ENCODE measurements around the gene FAM210A. TPM values are rescaled to one million over a fixed set of nuclear protein-coding genes. Genes with fewer than 3 reads are reported as not detected.

The FAM210A gene
- total RNA-seq, 2 donors from 2014 or later, result 5.4 to 6.6 TPM

GRCh38 chr18:13617826-13618515 is 108.4 kb downstream of the FAM210A start:
- TF ChIP-seq, protein P1, sequence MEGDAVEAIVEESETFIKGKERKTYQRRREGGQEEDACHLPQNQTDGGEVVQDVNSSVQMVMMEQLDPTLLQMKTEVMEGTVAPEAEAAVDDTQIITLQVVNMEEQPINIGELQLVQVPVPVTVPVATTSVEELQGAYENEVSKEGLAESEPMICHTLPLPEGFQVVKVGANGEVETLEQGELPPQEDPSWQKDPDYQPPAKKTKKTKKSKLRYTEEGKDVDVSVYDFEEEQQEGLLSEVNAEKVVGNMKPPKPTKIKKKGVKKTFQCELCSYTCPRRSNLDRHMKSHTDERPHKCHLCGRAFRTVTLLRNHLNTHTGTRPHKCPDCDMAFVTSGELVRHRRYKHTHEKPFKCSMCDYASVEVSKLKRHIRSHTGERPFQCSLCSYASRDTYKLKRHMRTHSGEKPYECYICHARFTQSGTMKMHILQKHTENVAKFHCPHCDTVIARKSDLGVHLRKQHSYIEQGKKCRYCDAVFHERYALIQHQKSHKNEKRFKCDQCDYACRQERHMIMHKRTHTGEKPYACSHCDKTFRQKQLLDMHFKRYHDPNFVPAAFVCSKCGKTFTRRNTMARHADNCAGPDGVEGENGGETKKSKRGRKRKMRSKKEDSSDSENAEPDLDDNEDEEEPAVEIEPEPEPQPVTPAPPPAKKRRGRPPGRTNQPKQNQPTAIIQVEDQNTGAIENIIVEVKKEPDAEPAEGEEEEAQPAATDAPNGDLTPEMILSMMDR (IDR thresholded peaks at IDR 0.05), result no peak
- TF ChIP-seq POLR2A (IDR thresholded peaks at IDR 0.05), result no peak
- 75 to 79% methylated on average over 9 of the region's 9 CpGs for WGBS, 2 donors
- H3K27ac ChIP-seq, result no peak overlapping the region
- intact Hi-C loops (cut with DNase I), result no loop called here
- H3K36me3 ChIP-seq (replicated peaks in 1 of 2; ENCODE audit: insufficient read depth in 1 of 2, low read depth in 2 of 2), result no peaks in the 10 kb centered on the region
- no peaks in the 10 kb centered on the region for H3K9me3 ChIP-seq
- no peak for DNase-seq
- no peaks in the 10 kb centered on the region for H3K27me3 ChIP-seq
- no peaks in the 10 kb centered on the region for H3K4me1 ChIP-seq
- no peak overlapping the region for H3K4me3 ChIP-seq
- ATAC-seq, result no peak

DNA sequence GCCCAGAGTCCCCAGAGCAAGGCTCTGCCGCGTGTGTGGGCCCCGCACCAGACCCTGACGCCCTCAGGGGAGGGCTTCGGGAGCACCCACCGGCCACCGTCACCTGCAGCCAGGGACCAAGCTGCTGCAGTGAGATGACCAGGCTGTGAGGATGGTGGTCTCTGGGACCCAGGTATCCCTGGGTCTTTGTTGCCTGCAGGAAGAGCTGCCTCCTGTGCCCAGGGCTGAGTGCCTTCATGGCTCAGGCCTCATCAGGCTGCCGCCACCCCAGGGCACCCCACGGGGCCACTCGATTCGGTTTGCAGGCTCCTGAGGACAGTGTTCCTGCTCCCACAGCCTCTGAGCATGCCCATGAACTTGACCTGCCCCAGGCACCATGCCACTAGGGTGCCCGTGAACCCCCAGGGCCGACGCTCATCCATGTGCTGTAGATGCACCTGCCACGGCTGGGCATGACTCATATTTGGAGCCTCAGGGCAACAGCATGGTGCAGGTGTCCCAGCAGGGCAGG is 109.8 kb downstream of the FAM210A start:
- DNase-seq, result no peak
- H3K36me3 ChIP-seq (replicated peaks in 1 of 2; ENCODE audit: insufficient read depth in 1 of 2, low read depth in 2 of 2), result no peaks in the 10 kb centered on the region

DNA sequence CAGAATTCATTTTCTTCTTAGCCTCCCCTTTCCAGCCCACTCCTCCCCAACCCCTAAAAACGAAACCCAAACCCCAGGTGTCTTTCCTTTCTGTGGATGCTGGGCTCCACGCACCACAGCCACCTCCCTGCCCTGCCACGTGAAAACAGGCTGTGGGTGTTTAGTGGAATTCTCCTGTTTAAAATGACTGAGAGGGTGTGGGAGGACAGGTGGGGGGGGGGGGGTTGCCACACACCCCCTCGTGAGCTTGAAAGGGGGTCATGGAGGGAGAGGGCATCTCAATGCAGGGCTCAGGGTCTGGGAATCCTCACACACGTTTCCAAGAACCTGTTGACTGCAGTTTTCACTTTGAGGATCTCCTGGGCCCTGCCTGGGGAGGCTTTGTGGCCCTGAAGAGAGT is 110.3 kb downstream of the FAM210A start:
- H3K27me3 ChIP-seq, result no peaks in the 10 kb centered on the region
- intact Hi-C loops (cut with DNase I), result no loop called here
- H3K4me1 ChIP-seq, result peaks cover 11% of the 10 kb centered on the region
- no peak overlapping the region for H3K27ac ChIP-seq
- ATAC-seq (no peak), DNase-seq (no peak)
- H3K9me3 ChIP-seq, result no peaks in the 10 kb centered on the region
- H3K4me3 ChIP-seq, result no peak overlapping the region
- TF ChIP-seq, protein P1 (IDR thresholded peaks at IDR 0.05), result no peak
- no peak for TF ChIP-seq POLR2A (IDR thresholded peaks at IDR 0.05)
- 57 to 61% methylated on average over 5 of the region's 5 CpGs for WGBS, 2 donors
- H3K36me3 ChIP-seq (replicated peaks in 1 of 2; ENCODE audit: insufficient read depth in 1 of 2, low read depth in 2 of 2), result no peaks in the 10 kb centered on the region

More for the DNA sequence above, 109.8 kb downstream of the FAM210A start:
- intact Hi-C loops (cut with DNase I), result no loop called here
- peaks cover 5% of the 10 kb centered on the region for H3K4me1 ChIP-seq
- ATAC-seq, result no peak
- H3K9me3 ChIP-seq, result no peaks in the 10 kb centered on the region
- H3K27ac ChIP-seq, result no peak overlapping the region
- H3K27me3 ChIP-seq, result no peaks in the 10 kb centered on the region
- no peak overlapping the region for H3K4me3 ChIP-seq
- WGBS, 2 donors, result 90 to 98% methylated on average over 7 to 15 of the region's 15 CpGs
- TF ChIP-seq, protein P1 (IDR thresholded peaks at IDR 0.05), result no peak
- no peak for TF ChIP-seq POLR2A (IDR thresholded peaks at IDR 0.05)

DNA sequence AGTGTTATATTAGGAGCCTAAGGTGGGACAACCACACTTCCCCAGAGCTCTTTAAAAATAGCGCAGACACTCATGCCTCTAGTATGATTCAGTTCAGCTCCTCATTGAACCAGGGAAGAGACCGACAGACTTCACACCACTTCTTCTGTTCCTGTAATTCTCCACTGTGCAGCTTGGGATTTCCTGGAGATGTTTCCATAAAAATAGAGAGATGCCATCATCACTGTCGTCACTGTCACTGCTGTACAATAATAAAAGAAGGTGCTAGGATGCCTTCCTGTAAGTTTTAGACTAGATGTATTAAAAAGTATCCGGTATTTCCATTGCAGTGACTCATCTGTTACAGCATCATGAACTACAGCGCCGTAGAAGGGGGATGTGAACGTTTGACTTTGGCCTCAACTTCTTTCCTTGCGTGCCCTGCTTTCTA is 110.9 kb downstream of the FAM210A start:
- no peaks in the 10 kb centered on the region for H3K9me3 ChIP-seq
- peak overlapping the region in 1 of 4 donors; percentile 39 for H3K27ac ChIP-seq
- no peak overlapping the region for H3K4me3 ChIP-seq
- TF ChIP-seq, protein P1 (IDR thresholded peaks at IDR 0.05), result no peak
- TF ChIP-seq POLR2A (IDR thresholded peaks at IDR 0.05), result no peak
- WGBS, 2 donors, result 67 to 71% methylated on average over 8 of the region's 8 CpGs
- H3K36me3 ChIP-seq (replicated peaks in 1 of 2; ENCODE audit: insufficient read depth in 1 of 2, low read depth in 2 of 2), result no peaks in the 10 kb centered on the region
- DNase-seq (no peak), ATAC-seq (no peak)
- peaks cover 17% of the 10 kb centered on the region for H3K4me1 ChIP-seq
- no peaks in the 10 kb centered on the region for H3K27me3 ChIP-seq
- intact Hi-C loops (cut with DNase I), result no loop called here

Data from body of pancreas (tissue), 4 donors.